Measurements from ENCODE around the gene TMPRSS11A. TPM values are rescaled to one million over a fixed set of nuclear protein-coding genes. Genes with fewer than 3 reads are reported as not detected.

Gene TMPRSS11A
- total RNA-seq, 1 donor from 2014 or later, result not detected

DNA sequence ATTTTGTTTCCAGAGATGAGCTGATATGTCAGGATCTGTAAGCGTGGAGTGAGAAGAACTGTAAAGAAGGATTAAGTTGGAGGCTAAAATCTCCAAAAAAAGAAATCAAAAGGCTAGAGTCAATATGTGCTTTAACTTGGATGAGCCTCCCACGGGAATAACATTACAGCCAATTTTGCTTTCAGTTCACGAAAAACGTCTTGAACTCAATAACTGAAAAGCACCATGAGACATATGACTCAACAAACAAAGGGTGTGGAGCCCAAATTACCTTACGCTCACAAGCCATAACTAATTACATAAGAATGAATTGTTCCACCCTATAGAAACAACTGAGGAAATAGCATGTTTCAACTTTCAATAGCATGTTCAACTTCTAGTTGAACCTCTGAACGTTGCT lies 101.8 kb downstream of the TMPRSS11A start:
- H3K4me2 ChIP-seq, result no peak overlapping the region
- Mint-ChIP-seq H3K4me1 (peaks cover 5% of the 10 kb centered on the region), H3K9me3 (no peaks in the 10 kb centered on the region), H3K4me3 (no peak overlapping the region), H3K36me3 (no peaks in the 10 kb centered on the region), H3K27me3 (ENCODE audit: insufficient read depth, low read depth) (no peaks in the 10 kb centered on the region), H3K27ac (no peak overlapping the region)
- H3K36me3 ChIP-seq, result no peaks in the 10 kb centered on the region
- H2AFZ ChIP-seq (replicated peaks), result no peak overlapping the region
- no peaks in the 10 kb centered on the region for H3K4me1 ChIP-seq
- no peak for TF ChIP-seq EZH2phosphoT487 (IDR thresholded peaks at IDR 0.05)
- TF ChIP-seq EZH2 (IDR thresholded peaks at IDR 0.05), result no peak
- TF ChIP-seq, protein P1, sequence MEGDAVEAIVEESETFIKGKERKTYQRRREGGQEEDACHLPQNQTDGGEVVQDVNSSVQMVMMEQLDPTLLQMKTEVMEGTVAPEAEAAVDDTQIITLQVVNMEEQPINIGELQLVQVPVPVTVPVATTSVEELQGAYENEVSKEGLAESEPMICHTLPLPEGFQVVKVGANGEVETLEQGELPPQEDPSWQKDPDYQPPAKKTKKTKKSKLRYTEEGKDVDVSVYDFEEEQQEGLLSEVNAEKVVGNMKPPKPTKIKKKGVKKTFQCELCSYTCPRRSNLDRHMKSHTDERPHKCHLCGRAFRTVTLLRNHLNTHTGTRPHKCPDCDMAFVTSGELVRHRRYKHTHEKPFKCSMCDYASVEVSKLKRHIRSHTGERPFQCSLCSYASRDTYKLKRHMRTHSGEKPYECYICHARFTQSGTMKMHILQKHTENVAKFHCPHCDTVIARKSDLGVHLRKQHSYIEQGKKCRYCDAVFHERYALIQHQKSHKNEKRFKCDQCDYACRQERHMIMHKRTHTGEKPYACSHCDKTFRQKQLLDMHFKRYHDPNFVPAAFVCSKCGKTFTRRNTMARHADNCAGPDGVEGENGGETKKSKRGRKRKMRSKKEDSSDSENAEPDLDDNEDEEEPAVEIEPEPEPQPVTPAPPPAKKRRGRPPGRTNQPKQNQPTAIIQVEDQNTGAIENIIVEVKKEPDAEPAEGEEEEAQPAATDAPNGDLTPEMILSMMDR (IDR thresholded peaks at IDR 0.05), result no peak
- H3K79me2 ChIP-seq (ENCODE audit: low read depth), result no peaks in the 10 kb centered on the region
- DNase-seq (ENCODE audit: low spot score), result no peak
- no peak overlapping the region for H3K27ac ChIP-seq
- H3K27me3 ChIP-seq, result no peaks in the 10 kb centered on the region
- H3F3A ChIP-seq (ENCODE audit: low read depth), result no peaks in the 10 kb centered on the region
- no peaks in the 10 kb centered on the region for H4K20me1 ChIP-seq (ENCODE audit: low read depth)
- no peak overlapping the region for H3K4me3 ChIP-seq
- no peaks in the 10 kb centered on the region for H3K9me3 ChIP-seq (ENCODE audit: low read depth)
- no peak overlapping the region for H3K9ac ChIP-seq

Small RNAs within 50 kb of the gene (small RNA-seq; reads per million reads assigned to genes)
- not detected for gene RNU6-95P

Other genes starting within 250 kb of the TMPRSS11A start
- gene GNRHR, start 209.1 kb downstream of the TMPRSS11A start, total RNA-seq (ENCODE audit: low replicate concordance), result not detected in 2 replicates
- gene TMPRSS11D, start 79.5 kb downstream of the TMPRSS11A start, total RNA-seq (ENCODE audit: low replicate concordance), result not detected in 2 replicates
- gene TMPRSS11F, start 166.4 kb upstream of the TMPRSS11A start, total RNA-seq (ENCODE audit: low replicate concordance), result not detected in 2 replicates

Data from neural progenitor cell (in vitro differentiated cells).